DLD1 (cell line): ENCODE data around the gene PEX5L.

Source experiments
- in situ Hi-C: cut with HindIII; loops from 2 replicates; pipeline ENCODE4 v1.10.0; 2017; ENCODE audit warnings: low sequenced_read_pairs

PEX5L gene

DNA sequence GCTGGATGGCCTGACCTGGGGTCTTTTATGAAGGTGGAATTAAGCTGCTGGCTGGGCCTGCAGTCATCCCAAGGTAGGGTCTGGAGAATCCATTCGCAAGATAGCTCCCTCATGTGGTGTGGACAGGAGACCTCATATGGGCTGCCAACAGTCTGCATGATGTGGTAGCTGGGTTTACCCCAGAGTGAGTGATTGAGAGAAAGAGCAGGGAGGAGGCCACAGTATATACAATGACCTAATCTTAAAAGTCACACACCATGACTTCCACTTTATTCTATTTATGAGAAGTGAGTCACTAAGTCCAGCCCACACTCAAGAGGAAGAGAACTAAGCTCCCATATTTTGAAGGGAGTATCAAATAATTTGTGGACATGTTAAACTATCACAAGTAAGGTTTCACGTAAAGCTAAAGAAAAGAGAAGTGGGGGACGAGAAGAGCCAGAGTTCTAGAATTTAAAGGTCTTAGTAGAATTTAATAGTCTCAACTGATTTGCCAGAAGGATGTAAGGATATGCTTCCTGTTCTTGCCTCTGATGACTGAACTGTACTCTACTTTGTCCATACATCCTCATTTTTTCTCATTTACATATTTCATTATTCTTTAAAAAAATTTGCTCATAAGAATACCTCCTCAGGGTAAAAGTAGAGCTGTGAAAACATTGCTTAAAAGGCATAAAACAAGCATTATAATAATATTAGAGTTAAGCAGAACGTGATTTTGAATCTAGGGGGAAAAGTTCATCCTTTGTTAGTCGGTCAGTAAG, 184.4 kb downstream of the PEX5L start:
- in situ Hi-C loops, result no loop called here

DNA sequence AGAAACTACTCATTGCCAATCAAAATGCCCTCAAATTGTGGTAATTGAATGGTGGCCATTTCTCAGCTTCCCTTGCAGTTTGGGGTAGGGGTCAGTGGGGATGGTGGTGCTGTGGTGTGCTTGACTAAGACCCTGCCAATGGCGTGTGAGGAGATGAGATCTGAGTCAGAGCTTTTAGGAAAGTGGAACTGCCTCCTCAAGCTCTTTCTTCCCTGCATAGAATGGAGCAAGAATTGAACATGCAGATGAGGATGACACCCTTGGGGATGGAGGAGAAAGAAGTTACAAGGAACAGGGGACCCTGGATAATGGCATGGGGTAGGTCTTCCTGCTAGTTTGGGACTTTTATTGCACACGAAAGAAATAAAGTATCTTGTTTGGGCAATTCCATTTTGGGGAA, 188.0 kb downstream of the PEX5L start:
- in situ Hi-C loops, result no loop called here

DNA sequence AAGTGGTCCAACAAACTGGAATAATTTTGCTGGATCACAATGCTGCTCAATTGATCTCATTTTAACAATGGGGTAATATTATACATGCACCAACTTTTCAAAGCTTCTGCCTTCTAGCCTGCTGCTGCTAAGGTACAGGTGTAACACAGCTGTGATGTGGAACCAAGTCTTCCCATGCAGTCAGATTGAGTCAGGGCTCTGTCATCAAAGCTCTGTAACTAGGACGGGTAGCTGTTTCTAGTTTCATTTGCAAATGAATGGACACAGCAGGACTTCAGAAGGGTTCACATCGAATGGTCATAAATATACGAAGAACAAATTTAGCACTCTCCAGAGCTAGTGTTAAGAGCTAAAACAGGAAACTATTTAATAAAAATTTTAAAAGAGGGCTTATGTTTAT, 194.7 kb downstream of the PEX5L start:
- in situ Hi-C loops, result no loop called here

DNA sequence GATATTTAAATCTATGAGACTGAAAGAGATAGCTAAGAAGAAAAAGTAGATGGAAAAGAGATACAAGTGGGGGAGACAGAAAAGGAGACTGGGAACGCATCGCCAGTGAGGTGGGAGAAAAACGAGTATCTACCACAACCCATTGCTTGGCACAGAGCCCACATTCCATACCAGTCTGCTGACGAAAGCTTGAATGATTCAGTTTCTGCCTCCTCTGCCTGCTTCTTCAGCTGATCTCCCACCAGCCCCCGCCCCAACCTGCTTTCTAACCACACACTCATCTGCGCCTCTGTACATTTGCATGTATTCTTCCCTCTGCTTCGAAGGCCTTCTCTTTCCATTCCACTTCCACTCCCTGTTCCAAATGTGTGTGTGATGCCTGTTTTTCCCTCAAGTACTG, 195.8 kb downstream of the PEX5L start:
- in situ Hi-C loops, result no loop called here

DNA sequence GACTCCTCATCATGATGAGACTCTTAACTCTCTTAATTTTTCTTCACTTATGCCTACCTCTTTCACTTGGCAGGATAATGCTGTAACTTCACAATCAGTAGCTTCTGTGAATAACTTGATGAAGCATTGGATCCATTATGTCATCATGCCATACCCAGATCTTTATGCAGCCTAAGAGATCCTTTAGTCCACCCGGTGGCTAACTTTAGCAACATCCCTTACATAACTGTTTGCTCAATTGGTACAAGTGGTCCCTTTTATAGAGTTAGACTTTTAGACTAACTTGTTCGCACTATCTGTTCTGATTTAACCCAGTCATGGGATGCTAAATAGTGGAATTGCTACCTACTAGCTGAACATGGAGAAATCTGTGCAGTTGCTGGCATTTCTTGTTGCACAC, 199.4 kb downstream of the PEX5L start:
- in situ Hi-C loops, result no loop called here

DNA sequence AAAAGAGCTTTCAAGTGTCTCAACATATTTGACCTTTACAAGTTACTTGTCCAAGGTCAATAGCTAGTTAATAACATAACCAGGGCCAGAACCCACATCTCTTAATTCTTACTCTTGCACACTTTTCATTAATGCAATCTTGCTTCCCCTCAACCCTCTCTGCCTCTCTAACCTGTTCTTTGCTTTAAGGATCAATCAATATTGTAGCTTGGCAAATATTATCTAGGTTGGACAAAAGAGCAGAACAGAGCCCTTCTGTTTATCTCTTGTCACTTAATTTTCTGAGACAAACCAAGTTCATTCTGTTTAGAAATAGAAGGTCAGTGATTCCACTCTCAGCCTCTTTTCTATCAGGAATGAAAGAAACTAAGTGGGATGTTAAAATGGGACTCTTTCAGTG, 203.4 kb downstream of the PEX5L start:
- in situ Hi-C loops, result no loop called here

DNA sequence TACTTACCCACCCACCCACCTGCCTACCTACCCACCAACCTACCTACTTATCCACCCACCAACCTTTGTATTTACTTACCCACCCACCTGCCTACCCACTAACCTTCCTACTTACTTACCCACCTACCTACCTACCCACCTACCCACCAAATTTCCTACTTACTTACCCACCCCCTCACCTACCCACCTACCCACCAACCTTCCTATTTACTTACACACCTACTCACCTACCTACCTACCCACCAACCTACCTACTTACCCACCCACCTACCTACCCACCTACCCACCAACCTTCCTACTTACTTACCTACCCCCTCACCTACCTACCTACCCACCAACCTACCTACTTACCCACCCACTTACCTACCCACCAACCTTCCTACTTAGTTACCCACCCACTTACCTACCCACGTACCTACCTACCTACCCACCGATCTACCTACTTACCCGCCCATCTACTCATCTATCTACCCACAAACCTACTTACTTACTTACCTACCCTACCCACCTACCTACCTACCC, 204.3 kb downstream of the PEX5L start:
- in situ Hi-C loops, result no loop called here

DNA sequence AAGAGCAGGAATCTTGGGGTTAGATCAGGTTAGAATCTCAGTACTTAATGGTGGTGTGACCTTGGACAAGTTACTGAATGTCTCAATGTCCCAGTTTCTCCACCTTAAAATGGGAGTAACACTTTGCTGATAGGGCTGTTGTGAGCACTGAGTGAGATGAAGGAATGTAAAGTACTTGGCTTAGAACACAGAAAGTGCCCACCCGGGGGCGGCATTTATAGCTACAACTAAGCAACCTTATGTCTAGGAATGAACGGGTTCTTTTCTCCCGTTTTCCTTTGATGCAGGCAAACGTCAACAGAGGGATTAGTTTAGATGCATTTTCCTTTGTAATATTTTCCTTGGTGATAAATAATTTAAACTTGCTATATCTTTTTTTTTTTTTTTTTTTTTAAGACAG, 207.3 kb downstream of the PEX5L start:
- in situ Hi-C loops, result no loop called here

DNA sequence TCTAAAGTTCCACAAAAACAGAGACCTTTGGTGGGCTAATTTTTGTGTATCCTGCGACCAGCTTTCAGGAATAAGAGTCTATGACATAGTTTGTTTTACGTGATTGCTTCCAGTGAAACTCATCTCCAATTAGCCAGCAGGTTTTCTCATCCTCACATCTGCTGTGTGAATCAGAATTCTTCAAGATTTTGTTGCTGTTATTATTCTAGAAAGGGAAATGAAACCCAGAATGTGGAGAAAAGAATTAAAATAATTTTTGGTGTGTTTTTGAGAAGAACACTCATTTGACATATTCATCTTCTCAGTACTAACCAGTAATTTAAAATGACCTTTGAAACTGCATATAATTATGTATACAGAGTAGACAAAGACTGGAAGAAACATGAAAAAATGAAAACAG, 208.0 kb downstream of the PEX5L start:
- in situ Hi-C loops, result no loop called here

DNA sequence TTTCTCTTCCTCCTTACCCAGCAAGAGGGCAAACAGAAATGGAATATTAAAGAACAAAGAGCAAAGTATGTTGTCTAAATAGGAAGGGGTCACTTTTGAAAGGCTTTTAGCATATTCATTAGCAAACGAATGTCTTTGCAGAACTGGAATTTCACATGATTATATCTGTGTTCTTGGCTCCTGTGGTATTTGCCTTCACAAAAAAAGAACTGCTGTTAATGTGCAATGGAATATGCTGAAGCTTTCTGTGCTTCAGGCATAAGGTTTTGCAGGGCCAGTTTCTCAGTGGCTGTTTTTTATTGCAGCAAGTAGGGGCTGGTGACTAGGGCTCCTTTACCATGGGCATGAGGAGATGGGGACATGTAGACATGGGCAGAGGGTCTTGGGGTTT, 210.5 kb downstream of the PEX5L start:
- in situ Hi-C loops, result no loop called here

DNA sequence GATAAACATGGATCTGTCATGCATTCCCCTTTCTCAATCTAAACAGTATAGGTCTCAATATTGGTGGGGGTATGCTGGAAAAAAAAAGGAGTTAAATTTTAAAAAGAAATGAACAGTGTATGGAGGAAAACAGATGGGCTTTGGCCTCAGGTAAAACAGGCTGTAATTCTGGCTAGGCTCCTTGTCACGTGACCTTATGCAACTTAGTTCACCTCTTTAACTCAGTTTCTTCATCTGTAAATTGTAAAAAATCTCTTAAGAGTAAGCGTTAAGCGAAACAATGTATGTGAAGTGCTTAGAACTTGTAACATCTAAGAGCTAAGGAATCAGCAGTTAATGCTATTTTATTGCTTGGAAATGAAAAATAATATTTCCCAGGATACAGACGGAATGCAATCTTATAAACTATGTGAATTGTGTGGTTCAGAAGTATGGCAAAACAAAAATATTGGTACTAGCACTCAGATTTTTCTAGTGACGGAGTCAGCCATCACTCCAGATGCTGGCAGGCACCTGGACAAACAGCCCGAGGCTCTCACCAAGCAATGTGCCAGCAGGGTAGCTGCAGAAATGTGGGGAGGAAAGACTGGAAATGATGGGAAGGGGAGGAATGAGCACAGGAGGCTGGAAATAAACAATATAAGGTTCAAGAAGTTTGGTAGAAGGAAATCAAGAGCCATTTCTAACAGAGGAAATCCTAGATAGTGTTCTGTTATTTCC, 211.1 kb downstream of the PEX5L start:
- in situ Hi-C loops, result no loop called here

DNA sequence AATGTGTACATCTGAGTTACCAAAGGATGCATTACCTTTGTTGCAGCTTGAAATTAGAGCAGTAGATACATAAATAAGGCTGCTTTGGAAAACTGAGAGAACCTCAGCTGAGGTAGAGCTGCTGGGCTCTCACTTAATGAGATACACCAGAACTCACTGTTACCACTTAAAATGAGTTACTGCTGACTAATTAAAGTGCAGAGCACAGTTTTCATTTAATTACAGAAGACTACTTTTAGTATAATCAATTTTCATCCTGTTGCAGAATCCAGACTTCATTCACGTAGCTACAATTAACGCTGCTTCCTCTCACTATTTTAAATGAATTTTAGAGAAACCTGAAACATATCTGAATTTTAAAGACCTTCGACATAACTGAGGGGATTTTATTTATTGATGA, 214.4 kb downstream of the PEX5L start:
- in situ Hi-C loops, result no loop called here

DNA sequence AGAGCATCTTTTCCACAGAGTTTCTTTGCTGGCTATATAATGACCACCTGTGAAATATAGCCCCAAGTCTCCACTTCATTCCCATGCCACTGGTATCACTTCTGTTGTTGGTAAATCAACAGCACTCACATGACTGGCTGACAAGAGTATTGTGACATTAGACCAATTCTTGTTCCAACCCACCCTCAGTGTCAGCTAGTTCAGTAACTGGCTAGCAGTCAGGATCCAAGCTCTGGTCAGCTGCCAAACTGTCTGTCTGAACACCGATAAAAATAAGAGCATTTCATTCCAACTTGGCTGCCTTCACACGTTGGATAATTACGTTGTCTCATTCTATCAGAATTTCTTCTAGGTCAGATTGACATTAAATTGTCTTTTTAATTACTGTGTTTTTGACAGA, 217.4 kb downstream of the PEX5L start:
- in situ Hi-C loops, result no loop called here

DNA sequence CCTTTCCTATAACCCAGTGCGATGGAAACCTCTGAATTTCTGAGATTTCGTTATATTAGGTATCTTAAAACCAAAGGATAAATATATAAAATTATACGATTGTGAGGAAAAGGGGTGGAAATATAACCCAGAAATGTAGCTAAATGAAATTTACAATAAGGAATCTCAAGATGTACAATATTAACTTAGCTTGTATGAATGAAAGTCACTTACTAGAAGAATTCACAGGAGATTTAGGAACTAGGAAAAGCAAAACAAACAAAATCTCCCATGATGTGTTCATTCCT, 224.7 kb downstream of the PEX5L start:
- in situ Hi-C loops, result no loop called here

DNA sequence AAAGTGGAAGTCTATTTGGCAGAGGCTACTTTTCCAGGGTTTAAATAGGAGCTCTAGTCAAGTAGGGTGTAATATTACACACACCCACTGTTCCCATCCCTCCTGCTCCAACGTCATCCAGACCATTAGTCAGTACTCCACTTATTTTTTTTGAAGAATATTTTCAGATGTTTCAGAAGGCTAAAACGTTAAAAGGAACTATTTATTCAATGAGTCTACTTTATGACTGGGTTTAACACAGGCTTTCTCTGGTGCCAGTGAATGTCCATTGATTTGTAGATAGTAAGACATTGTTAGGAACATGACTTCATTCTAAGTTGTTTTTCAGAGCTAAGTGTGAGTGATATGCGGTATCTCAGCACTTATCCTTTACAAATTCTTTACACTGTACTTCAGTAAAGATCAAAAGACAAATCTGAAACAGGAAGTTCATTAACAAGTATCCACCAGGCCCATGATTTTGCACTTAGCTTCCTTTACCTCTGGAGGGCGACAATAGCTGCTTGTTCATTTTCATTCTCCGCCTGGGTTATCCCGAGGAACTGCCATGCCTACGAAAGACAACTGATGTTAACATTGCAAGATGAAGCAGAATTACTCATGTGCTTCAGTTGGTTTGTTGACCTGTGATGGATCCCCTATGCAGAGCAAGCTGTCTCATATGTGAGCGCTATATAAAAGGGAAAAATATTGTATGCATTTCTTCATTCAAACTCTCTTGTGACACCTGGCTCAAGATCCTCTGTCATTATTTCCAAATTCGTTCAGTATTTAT, 225.2 kb downstream of the PEX5L start:
- in situ Hi-C loops, result no loop called here

DNA sequence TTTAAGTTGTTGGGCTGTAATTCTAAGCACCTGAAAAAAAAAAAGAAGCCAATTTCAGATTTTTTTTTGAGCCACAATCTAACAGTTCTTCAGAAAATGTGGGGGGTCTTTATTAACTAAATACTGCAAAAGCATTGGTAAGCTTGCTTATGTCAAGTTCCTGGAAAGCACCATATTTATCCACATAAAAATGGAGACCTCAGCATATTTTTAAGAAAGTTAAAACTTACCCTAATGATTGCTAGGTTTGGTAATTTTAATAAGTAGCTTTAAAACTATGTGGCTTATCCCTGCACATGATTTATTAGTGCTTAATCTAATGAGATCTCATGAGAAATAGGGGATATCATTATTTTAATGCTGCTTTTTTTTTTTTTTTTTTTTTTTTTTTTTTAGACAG, 227.1 kb downstream of the PEX5L start:
- in situ Hi-C loops, result no loop called here

DNA sequence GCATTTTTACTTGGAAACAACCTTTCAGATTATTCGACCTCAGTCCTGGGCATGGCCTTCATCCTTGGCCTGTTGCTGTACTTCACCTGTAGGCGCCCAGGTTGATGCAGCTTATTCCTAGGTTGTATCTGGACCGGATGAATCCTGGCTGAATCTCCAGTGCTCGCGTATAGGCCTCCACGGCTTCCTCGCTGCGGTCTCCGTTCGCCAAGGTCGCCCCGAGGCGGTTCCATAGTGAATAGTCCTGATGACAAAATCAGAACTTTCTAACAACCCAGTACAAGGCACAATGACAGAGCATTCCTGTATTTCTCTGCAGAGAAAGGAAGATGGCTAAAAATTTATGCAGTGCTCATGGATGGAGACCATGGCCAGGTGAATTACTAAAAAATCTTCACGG, 229.1 kb downstream of the PEX5L start:
- in situ Hi-C loops, result no loop called here

DNA sequence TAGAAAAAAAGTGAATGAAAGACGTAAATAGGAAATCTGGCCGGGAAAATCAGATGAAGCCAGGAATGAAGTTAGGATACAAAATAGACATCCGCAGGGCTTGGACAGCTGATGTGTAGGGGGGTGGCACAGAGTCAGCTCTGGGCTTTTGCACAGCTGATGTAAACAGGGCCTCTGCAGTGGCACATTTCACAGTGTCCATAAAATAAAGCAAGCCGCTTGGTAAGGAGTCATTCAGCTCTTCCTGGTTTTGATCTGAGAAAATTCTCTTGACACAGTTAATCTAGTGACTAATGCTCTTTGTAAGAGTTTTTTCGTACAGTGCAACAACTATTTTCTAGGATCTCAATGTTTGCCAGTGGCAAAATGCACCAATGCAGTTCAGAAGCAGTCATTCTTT, 230.6 kb downstream of the PEX5L start:
- in situ Hi-C loops, result no loop called here

DNA sequence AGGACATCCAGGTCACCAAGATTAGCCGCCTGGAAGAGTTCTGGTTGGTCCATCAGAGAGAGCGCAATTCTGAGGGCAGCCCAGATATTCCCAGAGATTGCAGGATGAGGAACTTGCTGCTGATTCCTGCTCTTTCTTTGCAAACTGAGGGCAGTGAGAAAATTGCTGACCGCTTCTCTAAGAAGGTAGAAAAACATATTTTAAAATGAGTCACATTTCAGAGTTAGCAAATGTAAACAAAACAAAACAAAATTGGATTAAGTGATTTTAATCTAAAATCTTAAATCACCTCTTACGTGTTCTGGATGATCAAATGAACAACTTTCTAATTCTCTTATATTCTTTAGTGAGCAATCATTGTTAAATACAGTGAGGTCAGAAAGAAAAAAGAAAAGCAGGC, 234.9 kb downstream of the PEX5L start:
- in situ Hi-C loops, result no loop called here

DNA sequence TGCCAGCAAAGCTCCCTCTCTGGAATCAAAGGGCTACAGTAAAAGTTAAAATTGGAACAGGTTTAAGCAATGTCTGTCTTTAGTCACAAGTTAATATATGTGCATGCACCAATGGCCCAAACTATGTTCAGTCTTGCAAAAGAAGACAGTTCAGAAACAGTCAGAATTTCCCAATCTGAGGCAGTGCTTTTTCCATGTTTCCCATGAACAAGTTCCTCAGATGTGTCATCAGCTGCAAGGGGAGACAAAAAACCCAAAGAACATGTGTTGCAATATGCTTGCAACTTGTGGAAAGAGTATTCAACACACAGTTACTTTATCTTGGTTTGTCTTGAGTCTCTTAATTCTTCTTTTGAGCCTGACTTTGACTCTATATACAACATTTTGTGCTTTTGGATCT, 235.5 kb downstream of the PEX5L start:
- in situ Hi-C loops, result no loop called here

DNA sequence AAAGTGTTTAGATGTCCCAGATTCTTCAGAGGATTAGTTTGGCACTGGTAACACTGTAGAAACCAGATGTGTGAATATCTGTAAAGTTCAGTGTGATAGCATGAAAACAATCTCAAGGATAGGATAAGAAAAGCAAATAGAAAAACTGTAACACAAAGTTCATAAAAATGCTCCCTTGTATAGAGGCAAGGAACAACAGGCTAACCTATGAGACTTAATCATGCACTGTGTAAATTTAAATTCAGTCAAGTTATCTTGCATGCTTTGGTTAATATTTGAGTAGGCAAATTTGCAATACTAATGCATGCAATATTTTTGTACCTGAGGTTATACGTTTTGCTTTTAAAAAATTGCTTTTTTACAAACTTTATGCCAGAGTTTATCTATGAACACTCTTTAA, 239.5 kb downstream of the PEX5L start:
- in situ Hi-C loops, result no loop called here

DNA sequence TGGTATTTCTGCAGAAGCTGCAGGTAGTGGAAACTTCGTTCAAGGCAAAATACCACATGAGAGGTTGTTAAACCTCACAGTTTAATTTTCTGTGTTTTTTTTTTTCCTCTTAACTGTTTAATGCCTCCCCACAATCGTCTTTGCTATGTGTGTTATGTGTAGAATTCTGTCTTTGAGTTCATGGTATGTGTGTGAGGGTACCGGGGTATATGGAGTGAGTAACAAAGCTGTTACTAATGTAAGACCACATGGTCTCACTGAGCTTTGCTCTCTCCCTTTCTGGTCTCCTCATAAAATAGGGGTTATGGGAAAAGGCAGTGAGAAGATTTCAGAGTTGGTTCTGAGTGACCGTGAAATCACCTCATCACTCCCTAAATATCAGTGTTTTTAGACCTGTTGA, 240.3 kb downstream of the PEX5L start:
- in situ Hi-C loops, result no loop called here
